ENCODE results near the gene SMYD3.

SMYD3 gene

DNA sequence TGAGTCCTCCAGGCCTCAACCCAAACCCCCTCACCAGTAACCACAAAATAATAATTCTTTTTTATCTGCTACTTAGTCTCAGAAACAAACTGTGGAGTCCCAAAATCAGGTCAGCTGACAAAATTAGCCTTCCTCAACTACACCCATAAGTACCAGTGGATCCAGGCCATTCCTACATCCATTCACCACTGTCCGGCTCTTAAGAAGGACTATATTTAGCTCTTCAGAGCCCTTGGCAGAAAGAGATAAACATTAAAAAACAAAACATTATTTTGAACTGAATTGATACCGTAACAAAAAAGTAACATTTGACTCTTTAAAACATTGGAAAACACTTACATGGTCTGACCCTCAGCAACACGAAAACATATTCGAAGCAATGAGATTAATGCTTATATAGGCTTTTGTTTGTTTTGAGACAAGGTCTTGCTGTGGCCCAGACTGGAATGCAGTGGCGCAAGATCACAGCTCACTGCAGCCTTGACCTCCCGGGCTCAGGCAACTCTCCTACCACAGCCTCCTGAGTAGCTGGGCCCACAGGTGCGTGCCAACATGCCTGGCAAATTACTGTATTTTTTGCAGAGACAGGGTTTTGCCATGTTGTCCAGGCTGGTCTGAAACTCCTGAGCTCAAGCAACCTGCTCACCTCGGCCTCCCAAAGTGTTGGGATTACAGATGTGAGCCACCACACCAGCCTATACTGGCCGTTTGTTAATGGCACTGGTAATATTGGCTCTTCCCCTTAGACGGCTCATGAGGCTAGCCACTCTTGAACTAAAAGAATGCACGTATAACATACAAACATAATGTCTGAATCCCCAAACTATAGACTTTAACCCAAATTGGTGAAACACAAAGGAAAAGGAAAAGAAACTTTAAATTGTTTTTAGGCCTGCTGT lies 330.7 kb downstream of the SMYD3 start:
- no peak for DNase-seq (ENCODE audit: low read depth in 2 of 2)

DNA sequence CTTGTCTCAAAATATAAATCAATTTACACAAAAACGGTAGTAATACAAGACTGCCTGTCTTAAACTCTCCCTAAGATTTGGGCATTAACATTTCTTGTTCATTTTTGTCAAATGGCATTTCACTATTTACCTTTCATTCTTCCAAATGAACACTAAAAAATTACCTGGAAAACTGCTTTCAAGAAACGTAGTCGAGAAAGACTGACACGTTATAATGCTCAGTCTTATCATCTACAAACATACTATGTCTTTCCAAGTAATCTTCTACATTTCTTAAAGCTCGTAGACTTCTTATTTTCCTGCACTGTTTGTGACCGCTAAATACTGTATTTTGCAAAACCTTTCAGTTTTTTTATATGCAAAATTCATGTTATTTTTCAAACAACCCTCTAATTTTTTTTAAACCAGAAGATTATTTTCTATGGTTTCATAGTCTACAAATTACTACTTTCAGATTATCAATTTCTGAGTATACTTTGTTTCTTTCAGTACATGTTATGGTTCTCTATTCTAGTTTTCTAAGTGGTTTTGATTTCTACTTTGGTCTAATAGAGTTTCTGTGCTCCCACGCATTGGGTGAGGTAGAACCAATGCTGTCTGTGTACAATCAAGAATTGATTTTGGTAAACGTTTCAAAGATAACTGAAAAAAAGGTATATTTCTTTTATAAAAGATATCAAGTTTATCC lies 336.4 kb downstream of the SMYD3 start:
- no peak for DNase-seq (ENCODE audit: low read depth in 2 of 2)

DNA sequence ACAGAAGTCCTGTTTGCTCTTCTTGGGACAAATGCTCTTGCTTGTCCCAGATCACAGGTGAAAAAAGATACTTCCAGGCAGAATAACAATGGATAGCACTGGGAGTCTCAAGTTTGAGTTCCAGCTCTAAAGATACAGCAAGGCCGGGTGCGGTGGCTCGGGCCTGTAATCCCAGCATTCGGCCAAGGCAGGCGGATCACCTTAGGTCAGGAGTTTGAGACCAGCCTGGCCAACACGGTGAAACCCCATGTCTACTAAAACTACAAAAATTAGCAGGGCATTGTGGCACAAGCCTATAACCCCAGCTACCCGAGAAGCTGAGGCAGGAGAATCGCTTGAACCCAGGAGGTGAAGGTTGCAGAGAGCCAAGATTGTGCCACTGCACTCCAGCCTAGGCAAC lies 337.6 kb downstream of the SMYD3 start:
- no peak for DNase-seq (ENCODE audit: low read depth in 2 of 2)

DNA sequence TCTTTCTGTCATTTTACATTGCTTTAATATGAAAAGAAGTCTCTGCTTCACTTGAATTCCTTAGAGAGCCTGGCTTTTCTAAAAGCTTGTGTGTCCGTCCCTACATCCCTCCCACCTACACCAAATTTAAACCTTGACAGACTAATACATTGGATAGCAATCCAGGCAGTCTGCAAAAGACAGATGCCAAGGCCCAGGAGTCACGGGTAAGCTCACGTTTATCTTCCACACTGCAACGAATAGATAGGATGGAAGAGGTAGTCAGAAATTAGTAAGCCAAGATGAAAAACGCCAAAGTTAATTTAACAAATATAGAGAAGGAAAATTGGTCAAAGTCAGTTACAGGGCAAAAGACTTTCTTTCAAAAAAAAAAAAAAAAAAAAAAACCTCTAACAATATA lies 338.1 kb downstream of the SMYD3 start:
- DNase-seq (ENCODE audit: low read depth in 2 of 2), result no peak

DNA sequence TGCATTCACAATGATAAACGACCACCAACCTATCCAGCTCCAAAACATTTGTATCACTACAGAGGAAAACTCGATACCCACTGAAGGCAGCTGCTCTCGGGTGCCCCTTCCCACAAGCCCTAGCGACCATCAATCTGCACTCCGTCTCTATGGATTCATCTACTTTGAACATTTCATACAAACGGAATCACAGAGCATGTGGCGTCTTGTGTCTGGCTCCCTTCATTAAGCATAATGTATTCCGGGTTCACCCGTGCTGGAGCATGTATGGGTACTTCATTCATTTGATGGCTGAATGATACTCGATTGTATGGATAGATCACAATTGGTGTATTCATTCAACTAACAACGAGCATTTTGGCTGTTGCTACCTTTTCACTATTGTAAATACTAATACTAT lies 340.2 kb downstream of the SMYD3 start:
- DNase-seq (ENCODE audit: low read depth in 2 of 2), result no peak

DNA sequence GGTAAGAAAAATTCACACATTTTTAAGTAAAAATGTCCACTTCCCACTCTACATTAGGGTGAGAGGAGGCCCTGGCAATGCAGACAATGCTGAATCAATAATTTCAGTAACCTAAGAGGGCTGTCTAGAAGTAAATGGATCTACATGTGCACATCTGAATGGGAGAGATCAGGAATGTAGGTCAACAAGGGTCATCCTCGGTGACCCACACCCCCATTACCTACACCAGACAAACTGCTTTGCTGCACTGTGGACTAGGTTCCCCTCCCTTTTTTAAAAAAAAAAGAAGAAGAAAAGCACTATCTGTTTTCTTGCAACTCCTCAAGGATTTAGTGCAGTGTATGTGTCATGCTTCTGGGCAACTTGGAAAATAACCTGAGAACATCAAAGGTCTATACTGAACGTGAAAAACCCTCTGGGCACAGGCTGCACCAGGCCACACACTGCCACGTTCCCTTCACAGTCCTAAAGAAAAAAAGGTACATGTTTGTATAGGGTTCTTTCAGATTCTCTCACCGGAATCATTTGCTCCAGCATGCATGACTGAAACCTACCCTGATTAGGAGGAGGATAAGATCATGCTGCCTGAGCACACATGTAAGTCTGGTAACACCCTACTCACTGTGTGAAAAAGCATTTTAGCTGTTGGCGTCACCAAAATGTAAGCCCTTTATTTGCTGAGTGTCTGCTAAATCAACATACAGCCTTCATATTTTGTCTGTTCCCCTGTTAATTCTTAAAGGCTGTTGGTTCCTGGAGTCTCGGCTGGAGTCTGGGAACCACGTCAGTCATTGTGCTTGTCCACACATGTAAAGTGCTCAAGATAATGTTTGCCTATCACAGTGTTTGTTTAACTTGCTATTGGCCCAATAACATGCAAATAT lies 341.0 kb downstream of the SMYD3 start:
- DNase-seq (ENCODE audit: low read depth in 2 of 2), result no peak

DNA sequence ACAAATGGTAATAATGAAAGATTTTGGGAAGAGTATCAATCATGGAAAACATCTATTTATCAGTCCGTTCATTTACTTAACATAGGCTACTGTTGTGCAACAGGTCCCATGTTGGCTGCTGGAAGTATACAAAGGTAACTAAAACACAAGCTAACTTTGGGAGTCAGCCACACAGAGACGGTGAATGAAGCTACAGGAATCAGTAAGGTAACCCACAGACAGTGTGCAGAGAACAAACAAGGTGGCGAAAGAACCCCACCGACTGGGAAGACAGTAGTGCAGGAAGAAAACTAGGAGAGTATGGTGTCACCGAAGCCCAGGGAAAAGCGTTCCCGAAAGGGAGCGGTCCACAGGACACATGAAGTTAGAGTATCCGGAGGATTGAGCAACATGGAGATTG lies 342.3 kb downstream of the SMYD3 start:
- DNase-seq (ENCODE audit: low read depth in 2 of 2), result no peak

DNA sequence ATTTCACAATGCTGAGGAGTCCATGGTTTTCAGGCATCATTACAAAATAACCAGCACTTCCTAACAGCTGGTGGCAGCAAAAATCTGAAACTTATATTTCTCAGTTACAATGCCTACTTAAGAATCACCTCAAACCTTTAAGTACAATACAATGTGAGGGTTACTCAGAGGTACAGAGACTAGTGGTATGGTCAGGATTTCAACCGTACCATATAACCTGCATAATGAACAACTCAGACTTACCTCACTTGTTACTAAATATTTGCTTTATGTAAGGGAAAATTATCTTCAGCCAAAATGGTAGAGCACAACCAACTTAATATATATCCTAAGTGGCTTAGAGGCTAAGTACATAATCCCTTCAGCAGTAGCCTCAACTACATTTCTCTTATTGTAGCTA lies 344.5 kb downstream of the SMYD3 start:
- DNase-seq (ENCODE audit: low read depth in 2 of 2), result no peak

DNA sequence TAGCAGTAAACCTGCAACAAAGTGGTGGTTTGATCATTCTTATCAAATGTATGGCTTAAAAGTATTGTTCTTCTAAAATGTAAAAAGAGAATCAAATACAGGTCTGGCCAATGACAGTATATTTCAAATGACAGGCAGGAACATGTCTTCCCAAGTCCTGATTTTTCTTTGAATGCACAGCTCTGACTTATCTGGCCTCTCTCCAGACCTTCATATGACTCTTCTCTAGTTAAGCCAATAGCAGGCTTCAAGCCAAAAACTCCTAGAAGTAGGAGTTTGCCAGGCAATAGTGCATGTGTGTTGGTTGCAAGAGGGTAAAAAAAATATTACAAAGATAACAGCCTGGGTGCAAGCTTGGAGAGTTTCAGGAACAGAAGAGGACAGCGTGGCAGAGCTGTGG lies 345.5 kb downstream of the SMYD3 start:
- DNase-seq (ENCODE audit: low read depth in 2 of 2), result no peak

DNA sequence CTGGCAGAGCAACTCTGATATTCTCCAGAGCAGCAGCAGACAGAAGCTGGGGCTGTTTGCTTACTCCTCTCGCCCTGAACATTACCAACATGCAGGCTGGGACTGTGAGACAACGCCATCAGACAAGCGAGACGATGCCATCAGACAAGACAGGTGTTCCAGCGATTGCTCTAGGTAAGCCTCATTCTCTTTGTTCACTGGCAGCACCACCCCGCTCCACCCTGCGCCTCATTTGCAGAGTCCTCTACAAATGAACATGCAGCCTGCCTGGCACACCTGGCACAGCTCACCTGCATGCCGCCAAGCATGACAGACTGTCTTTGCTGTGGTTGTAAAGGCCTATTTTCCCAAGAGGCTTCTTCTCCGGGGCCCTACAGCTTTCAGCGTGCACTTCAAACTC lies 346.2 kb downstream of the SMYD3 start:
- no peak for DNase-seq (ENCODE audit: low read depth in 2 of 2)

DNA sequence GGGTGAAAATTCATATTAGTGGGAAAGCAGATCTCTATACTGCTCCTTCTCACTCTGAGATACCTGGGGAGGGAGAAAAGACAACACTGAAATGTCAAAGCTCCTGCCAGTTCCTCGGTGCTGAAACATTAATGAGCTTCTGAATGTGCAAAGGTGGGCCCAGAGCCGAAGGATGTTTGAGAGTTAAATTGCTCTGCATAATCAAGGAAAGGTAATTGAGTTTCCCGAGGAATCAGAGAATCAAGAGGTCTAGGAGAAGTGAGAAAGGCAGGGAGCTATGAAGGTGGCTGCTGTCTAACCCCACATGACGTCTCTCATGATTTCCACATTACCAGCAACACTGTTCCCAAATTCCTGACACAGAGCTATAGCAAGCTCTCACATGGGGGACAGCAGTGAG lies 346.7 kb downstream of the SMYD3 start:
- DNase-seq (ENCODE audit: low read depth in 2 of 2), result no peak

DNA sequence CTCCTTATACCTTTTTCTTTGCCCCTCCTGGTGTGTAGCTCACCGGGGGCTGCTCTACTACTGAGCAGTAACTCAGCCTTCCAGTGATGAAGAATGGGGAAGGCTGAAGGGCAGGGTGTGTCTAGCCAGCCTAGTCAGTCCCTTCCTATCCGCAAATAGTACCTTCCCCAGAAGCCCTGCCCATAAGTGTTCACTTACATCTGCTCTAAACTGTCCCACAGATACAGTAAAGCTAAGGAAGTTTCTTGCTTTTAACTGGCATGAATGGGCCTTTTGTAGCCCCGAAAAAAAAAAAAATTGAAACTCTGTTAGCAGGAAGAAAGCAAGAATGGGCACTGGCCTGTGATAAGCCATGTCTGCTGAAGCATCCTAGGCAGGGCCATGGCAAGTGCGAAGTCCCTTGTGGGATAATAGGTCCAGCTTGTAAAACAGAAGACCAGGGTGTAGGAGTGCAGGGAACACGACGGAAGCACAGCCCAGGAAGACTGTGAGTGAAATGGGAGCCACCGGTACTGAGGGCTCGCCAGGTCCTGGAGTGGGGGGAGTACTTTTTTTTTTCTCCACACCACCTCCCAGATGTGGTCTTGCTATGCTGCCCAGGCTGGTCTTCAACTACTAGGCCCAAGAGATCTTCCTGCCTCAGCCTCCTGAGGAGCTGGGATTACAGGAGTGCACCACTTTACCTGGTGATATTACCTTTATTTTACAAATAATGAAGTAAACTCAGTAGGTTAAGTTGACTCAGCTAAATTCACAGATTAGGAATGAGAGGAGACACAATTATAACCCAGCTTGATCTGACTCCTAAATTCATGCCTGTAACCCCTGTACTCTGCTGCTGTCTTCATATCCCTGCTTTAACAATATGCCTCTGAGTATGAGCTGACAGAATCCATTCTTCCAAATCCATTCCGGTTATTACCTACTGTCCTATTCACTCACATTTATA lies 347.5 kb downstream of the SMYD3 start:
- DNase-seq (ENCODE audit: low read depth in 2 of 2), result no peak

DNA sequence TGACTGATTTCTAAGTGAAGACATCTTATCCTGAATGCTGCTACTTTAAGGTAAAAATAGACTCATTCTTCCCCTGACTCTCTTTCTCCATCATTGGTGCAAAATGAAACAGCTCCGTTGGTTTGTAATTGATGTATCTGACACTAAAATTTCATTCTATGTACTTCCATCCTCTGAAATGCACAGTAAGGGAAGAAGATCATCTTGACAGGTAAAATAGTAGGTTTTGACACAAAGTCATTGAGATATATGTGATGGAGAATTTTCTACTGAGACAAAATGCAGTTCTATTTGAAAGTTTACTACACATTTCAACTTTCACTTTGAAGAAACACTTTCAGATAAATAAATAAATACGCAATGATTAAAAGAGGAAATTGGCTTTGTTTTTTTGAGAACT lies 348.9 kb downstream of the SMYD3 start:
- no peak for DNase-seq (ENCODE audit: low read depth in 2 of 2)

DNA sequence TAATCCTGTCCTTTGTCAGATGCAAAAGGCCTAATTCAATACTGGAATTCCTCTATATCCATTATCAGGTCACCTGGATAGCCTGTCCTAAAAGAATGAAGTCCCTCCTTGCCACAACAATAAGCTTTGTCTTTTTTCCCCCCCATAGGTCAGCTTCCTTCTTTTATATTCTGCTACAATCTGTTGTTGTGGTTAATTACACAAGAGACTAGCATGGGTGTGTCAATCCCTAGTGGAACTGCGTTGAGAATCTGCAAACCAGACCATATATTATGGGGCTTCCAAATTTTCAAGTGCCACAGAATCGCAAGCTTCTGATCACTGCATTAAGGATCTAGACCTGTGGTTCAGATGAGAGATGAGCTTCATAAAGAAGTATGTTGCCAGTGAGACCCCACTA lies 349.6 kb downstream of the SMYD3 start:
- no peak for DNase-seq (ENCODE audit: low read depth in 2 of 2)

DNA sequence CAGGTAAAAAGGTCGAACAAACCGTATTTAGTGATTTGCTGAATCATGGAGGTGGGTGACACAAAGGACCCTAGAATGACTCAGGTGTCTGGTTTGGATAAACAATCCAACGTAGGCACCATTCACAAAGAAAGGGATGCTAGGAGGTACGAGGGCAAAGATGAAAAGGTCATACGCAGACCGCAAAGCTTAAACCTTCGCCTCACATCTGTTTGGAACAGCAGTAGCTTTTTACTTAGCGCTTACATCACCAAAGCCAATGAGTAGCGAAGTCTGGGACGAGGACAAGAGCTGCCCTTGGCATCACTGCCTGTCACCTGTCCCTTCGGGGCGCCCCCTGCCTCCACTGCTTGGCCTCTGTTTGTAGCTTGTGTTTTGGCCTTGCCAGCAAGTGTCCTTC lies 350.2 kb downstream of the SMYD3 start:
- DNase-seq (ENCODE audit: low read depth in 2 of 2), result no peak

DNA sequence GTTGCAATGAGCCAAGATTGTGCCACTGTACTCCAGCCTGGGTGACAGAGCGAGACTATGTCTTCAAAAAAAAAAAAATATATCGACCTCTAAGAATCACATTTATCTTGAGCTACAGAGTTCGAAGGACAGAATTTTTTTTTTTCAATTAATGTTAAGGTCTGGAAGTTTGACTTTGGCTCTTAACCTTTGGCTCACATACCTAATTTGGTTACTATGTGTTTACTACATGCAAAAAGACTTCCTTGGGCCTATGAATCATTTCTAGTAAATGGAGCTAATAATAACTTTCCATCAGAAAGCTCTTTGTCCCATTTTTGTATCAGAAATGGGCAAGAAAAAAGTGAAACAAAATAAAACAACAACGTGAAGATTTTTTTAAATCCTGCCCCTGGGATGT lies 351.2 kb downstream of the SMYD3 start:
- no peak for DNase-seq (ENCODE audit: low read depth in 2 of 2)

DNA sequence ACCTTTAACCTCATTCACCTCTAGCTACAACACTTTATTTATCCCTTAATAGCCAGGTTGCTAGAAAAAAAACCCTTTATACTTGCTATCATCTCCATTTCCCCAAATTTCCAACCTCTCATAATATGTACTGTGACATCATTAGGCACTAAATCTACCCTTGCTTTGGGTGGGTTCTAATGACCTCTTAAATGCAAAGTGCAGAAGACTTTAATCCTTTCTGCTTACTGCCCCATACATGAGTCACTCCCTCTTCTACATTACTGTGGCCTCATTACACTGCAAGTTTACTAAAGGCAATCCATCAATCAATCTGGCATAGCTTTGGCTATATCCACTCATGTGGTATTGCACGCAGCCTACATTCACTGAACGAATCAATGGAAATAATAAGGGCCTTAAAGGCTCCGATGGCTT lies 353.3 kb downstream of the SMYD3 start:
- no peak for DNase-seq (ENCODE audit: low read depth in 2 of 2)

DNA sequence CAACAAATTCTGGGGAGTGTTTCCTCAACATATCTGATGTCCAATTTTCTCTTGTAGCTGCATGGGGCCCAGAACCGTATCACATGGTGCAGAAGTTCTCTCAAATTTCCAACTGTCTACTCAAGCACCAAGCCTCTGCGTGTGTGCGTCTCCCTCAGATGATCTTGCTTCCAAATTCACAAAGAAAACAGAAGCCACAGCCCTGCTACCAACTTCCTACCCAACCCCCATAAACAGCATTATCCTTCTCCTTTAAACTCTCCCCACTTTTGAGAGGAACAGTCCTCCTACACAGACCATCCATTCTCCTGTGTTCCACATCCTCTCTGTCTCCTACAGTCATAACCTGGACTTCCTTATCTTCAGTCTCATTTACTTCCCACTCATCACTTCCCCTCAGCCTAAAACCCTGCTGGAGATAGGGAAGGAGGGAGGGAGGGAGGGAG lies 354.1 kb downstream of the SMYD3 start:
- no peak for DNase-seq (ENCODE audit: low read depth in 2 of 2)

DNA sequence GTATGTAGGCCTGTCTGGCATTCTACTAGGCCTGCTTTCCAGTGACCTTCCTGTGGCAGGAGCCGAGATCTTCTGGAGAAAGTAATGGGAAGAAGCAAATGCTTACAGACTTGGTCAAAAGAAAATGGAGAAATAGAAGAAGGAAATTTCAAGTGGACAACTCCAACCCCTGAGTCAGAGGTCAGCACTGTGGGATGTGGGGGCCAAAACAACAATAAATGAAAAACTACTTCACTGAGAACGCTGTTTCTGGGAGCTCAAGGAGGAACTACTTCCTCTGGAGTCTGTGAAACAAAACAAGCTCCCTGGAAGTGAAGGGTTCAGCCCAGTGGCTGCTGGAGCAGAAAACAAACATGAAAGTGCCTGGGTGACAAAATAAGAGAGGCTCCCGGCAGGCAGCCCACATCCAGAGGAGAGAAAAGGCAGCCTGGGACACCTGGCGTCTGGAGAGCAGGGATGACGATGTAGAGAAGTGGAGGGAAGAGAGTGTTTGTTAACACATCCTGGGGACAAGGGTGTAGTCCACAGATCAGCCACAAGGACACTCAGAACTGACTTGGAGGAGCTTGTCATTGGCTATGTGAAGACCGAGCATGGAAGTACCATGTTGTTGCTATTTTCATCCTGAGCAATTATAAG lies 355.2 kb downstream of the SMYD3 start:
- DNase-seq (ENCODE audit: low read depth in 2 of 2), result no peak

DNA sequence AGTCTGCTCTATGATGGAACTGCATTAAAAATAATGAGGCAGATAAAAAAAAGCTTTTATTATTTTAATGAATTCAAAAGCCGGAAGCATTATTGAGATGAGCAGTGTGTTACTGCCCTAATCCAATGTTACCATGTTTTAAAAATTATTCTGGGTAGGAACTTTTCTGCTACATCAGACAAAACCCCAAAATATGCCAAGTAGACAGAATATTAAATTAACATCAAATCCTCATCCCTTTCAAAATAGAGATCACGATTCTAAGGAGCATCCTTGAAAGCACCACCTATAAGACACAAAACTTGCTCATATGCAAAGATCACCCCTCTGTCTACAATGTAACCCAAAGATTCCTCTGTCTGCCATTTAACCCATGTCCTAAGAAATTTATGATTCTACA lies 357.5 kb downstream of the SMYD3 start:
- no peak for DNase-seq (ENCODE audit: low read depth in 2 of 2)
